T-helper 2 cell (primary cell): ENCODE data around the gene ZFYVE28.

ENCODE experiments used
- DNase-seq, 5 experiments: peaks; one replicate each; pipeline versions ENCODE4 v3.0.0 to v3.0.0-alpha.2; 2012 to 2022

The ZFYVE28 gene

DNA sequence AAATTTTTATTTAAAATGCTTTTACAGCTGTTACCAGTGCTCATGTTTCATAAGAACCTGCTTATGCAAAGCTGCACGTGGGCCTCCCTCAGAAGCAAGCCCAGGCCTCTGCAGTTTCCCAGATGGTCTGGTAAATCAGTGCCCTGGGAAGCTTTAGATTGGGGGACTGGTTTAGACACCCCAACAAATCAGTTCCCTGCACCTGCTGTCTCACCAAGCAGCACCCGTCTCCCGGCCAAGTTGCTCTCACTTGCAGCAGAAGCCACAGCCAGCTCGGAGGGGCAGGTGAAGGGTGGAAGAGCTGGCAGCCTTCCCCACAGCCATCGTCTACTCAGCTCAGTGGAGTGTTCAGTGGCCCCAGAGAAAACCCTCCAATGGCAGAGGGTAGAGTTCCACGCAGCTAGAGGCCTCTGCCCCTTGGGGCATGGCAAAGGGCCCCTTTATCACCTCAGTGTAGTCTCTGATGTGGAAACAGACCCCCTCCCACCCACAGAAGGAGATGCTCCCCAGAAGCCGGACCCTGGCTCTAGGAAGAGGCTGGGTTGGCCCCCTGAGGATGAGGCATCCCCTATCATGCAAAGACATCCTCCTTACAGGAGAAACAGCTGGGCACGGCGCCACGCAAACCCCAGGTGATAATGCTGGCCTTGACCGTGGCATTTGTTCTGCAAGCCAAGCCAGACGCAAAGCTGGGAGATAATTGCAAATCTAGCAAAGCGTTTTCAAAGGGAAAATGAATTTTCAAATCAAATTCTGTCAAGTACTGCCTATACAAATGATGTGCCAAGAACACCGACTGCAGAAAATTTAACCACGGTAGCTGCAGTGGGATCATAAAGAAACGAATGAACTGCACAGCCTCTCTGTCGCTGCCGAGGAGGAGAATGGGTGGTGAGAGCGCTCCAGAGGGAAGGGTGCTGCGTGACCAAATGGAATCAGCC, 51.9 kb downstream of the ZFYVE28 start:
- no peak for DNase-seq

DNA sequence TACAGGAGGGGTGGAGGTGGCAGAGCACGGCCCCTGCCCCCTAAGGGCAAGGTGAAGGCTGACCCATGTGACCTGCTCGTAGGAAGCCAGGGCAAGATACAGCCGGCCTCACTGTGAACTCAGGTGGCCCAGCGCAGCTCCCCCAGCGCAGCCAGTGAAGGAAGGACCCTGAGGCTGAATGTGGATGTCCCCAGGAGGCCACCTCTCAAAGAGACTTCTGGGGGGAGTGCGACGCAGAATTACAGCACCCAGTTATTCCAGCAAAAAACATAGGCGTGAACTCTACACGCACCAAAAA, 52.6 kb downstream of the ZFYVE28 start:
- DNase-seq, result no peak

DNA sequence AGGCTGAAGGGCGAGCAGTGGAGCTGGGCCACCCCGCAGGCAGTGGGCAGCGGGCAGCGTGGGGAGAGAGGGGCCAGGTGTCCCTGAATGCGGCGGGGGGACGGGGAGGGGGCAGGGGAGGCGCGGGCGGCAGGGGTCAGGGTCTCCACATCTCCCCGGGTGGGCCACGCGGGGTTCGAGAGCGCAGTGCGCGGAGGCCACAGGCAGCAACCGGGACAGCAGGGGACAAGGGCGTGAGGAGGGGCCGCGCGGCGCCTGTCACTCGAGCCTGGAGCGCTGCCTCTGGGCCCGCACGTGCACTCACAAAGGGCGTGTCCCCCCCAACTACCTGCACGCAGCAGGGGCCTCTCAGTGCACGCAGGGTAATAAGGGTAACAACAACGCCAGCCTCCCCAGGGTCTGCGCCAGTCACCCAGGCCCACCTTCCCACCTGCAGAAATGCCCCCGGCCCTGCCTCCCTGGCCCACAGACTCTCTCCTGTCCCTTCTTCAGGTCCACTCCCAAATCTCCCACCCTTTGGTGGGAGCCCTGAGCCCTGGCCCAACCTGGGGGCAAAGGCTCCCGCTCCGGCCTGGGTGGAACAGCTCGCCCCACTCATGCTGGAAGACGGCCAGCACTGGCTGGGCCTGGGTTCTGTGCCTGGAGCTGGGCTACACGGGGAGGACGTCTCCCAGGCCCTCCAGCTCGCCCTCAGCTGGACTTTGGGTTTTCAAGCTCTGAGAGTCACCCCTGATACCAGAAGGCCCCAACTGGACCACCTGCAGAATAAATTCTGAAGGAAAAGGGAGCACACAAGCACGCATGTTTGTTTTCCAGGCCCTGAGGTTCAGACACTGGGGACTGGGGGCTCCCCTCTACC, 53.2 kb downstream of the ZFYVE28 start:
- peak in 2 of 5 experiments; percentile 12 to 21 for DNase-seq

DNA sequence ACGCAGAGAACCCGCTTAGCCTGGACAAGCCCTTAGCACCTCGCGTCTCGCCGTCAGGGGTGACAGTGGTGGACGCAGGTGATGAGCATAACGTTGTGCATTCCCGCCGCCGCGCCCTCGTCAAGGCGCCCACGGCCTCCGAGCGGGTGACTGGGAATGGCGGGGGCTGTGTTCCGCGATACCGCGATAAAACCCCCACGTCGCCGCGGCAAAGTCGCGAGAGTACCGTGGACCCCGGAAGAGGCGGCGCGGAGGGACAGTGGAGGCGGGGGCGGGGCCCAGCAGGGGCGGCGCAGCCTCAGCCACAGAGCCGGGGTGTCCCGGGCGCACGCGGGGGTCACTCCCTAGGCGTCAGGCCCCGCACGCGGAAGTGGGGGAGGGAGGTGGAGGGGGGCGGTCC, 53.8 kb downstream of the ZFYVE28 start:
- DNase-seq, result peak; percentile 40 to 79 (median 54)

DNA sequence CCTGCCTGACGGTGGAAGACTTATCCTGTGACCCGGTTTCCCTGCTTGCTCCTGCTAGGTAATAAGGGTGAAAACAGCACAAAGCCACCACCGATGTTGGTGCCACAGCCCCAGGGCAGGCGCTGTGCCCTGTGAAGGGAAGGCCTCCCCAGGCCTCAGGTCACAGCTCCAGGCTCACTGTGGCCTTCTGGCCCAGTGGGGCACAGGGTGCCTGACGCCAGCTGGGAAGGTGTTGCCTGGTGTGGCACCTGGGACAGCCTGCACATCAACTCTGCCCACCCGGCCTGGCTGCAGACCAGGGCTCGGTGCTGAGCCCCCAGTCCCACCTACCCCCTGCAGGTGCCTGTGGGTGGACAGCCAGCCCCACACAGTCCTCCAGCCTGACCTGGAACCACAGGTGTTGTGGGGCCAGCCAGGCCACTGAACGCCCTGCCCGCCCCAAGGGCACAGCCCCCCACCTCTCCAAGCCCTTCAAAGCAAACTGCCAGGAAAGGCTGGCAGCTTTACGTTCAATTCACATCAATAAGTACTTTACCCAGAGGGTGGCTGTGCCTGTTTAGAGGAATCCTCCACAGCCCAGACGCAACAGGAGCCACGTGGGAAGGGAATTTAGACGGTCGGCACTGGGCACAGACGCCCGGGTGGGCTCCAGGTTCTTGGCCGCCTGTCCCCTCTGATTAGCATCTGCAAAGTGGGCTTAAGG, 54.3 kb downstream of the ZFYVE28 start:
- DNase-seq, result no peak

DNA sequence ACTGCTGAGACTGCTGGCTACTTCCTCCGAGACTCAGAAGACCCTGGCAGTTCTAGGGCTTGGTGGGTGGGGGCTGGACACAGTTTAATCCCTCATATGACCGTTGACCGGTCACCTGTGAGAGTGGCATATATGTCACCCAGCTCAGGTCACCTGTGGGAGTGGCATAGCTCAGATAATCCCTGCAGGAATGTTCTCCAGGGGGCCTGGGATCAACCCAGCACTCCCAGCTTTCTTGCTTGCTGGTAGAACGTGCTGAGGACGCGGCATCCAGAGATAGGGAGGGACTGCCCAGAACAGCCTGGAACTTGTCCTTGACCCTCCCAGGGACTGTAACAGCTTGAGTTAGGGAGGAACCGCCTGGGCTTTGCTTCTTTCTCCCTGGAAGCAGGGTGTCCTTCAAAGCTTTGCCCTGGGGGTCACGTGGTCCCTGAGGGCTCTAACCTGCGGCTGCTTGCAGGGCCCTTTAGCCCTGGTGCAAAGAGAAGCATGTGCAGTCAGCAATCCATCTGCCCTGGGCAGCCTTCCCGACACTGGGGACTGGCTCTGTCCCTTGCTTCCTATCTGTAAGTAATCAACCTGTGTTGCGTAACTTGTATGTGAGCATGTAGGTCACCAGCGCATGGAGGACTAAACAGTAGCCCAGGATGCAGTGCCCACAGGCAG, 55.3 kb downstream of the ZFYVE28 start:
- no peak for DNase-seq

DNA sequence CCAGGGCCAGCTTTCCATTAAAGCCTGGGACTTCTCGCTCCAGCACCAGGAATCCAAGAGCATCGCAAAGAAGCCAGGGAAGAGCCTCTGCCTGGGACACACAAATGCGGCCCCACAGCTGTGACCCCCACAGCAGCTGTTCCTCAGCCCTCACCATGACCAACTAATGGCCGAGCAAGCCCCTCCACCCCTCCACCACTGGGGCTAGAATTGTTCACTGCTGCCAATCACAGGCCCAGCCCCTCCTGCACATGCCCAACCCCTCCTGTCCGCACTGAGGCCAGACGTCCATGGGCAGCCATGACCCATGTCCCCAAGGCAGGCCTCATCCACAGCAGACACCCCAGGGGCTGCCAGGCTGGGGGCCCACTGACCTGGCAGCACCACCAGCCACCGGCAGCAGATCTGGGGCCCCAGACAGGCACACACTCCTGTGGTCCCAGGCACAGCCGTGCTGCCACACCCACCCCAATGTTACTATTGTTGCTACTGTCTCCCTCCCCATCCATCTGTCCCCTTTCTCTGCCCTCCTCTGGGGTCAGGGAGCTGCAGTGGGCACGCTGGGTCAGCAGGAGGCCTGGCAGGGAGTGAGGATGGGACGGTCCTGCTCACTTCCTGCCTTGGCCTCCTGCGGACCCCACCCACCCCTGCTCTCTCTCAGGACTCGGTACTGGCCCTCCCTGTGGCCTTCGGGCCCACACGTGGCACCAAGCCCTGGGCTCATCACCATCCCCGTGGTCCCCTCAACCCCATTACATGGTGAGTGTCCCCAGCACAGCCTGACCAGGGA, 56.0 kb downstream of the ZFYVE28 start:
- no peak for DNase-seq

DNA sequence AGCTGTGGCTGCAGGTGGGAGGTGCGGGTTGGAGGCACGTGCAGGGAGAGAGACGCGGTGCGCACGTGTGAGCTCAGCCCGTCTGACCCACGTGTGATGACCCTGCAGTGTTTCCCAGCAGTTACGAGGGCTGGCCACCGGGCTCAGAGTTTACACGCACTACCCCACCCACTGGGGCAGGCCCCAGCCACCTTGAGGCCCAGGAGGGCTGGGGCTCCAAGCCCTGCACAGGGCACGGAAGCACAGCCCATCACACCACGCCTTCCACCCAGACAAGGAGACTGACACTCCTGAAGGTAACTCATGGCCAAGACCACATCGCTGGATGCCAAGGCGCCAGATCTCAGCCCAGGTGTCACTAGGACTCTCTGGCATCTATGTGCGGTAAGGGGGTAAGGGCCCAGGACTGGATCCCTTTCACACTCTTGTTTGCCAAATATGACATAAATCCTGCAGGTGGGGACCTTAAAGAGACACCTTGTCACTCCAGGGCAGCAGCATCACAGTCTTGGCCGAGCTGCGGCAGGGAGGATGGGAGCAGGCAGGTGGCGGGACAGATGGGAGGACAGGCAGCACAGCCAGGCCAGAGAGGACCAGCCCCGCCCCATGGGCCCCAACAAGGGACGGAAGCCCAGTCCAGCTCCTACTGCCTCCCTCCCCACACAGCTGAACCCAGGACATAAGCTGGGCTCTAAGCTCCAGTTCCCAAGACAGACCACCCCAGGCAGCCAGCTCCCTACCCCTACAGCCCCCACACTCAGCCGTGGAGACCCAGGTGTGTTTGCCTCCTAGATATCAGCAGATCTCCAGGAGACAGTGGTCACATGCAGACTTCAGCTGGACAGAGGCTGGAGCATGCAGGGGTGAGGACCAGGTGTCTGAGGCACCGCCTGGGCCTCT, 56.8 kb downstream of the ZFYVE28 start:
- no peak for DNase-seq

DNA sequence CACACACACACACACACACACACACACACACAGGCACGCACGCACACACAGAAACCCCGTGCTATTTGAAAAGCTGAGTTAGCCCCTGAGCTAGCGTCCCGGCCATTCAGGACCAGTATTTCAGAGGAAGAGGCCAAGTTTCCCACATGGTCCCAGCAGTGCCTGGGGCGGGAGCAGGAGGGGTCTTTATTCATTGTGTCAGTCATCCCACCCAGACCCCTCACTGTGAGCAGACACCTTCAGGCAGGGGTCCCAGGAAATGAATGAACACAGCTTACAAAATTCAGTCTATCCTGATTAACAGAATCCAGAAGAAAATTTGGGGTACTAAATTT, 58.1 kb downstream of the ZFYVE28 start:
- no peak for DNase-seq

DNA sequence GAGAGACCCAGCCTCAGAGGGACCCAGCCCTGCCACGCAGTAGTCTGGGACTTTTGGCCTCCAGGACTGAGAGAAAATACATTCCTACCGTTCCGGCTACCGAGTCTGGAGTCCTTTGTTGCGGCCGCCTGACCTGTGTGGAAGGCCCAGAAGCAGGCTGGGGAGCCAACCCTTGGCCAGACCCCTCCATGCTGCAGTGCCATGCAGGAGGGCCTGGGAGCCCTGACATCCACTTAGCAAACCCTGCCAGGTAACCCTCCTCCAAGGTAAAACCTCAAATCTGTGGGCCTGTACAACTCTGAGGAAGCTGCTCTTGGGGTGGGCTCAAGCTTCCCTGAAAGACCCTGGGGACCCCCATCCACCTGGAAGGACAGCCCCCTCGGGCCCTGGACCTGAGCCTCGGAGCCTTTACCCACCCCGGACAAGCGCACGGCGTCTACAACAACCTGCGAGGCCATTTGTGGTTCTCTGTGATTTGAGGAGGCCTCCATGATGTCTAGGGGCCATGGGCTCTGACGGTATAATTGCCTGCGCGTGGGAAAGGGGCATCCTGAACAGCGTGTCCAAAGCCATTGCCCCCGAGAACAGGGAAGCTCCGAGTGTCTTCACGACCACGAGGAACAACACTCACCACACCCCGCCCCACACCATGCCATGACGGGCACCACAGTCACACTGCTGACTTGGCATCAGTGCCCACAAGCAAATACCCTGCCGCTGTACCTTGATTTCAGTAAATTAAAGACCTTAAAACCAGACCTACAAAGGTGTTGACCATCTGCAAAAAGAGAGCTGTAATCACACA, 58.7 kb downstream of the ZFYVE28 start:
- DNase-seq, result no peak

DNA sequence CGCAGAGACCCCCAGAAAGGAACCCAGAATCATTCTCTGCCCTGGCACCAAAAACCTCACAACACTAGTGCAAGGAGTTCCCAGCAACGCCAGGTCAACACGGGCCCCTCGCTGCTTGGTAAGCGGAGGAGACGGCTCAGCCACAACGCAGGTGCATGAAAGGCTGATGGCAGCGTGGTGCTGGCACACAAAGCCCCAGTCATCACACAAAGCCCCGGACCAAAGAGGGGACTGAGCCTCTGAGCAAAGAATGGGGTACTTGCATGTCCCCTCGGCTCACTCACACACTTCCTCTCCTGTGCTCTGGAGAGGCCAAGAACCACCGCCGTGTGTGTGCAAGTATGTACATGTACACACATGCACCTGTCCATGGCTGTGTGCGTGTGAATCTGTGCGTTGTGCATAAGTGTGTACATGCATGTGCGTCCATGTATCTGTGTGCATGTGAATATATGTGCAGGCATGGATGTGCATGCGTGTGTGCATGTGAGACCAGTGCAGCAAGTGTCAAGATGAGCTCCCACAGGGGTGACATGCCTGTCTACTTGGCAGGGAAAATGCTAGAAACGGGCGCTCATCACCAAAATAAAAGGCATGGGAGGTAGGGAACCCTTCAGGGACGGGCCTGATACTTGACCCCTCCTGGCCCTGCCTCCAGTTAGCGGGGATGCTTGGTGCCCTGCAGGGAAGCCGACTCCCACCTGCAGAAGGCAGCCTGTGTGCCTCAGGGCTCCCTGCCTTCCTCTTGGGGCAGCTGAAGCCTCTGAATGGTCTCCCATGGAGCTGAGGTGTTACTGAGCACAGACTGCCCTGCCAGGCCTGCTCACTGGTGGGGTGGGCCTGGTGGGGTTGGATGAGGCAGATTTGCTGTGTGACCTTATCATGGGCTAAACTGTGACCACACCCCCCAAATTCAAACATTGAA, 60.4 kb downstream of the ZFYVE28 start:
- DNase-seq, result no peak

DNA sequence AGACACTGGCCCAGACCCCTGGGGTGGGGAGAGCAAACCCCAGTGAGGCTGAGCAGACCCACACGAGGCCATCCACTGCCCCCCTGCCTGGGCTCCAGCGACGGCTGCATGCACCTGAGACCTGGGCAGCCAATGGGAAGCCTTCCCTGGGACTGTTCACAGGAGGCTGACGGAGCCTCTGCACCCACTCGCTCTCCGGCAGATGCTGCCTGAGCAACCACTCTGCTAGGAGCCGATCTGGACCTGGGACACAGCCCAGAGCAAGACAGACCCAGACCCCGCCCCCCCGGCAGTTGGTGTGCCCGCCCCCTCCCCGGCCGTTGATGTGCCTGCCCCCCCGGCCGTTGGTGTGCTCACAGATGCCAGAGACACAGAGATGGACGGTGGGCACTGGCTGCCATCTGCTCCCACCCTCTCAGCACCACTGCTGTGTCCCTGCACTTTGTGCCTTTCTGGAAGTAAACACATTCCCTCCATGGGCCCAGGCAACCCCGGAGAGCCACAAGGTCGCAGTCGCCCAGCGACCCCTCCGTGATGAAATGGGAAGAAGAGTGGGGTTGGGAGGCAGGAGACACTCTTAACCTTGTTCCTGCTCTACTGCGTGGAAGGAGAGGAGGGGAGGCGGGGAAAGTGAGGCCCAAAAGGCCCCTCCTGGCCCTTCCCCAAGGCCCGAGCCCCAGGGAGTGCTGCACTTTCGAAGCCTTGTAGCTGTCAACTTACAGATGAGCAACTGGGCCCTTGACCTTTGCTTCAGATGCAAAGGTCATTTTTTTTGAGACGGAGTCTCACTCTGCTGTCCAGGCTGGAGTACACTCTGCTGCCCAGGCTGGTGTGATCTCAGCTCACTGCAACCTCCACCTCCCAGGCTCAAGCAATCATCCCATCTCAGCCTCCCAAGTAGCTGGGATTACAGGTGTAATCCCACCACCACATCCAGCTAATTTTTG, 62.0 kb downstream of the ZFYVE28 start:
- DNase-seq, result no peak

DNA sequence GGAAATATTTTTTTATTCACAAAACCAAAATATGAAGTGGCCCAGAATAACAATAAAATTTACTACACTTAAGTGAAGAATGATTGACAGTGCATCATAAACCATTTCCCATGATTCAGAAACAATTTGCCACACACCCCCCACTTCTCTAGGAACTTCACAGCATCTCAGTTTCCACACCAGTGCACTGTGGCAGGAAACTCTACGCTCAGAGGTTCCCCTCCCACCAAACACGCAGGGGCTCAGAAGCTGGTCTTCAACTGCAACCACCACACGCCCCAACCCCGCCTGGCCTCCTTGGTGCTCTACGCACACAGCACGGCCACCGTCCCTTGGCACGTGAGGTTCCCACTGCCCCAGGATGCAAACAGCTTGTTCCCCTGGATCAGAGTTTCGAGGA, 63.7 kb downstream of the ZFYVE28 start:
- DNase-seq, result no peak

DNA sequence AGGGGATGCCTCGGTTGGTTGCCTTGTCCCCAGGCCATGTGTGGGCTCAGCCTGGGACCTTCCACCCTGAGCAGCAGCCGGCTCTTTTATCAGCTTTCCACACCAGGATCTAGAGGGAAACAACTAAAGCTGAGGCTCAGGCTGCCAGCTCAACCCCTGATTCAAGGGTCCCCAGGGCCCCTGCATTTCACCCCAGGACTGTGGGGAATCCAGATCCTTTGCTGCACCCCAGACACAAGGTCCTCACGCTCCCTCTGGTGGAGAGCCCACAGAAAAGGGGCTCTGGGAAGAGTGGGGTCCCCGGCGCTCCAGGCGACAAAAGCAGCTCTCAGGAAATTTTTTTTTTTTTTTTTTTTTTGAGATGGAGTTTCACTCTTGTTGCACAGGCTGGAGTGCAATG, 64.3 kb downstream of the ZFYVE28 start:
- DNase-seq, result no peak

DNA sequence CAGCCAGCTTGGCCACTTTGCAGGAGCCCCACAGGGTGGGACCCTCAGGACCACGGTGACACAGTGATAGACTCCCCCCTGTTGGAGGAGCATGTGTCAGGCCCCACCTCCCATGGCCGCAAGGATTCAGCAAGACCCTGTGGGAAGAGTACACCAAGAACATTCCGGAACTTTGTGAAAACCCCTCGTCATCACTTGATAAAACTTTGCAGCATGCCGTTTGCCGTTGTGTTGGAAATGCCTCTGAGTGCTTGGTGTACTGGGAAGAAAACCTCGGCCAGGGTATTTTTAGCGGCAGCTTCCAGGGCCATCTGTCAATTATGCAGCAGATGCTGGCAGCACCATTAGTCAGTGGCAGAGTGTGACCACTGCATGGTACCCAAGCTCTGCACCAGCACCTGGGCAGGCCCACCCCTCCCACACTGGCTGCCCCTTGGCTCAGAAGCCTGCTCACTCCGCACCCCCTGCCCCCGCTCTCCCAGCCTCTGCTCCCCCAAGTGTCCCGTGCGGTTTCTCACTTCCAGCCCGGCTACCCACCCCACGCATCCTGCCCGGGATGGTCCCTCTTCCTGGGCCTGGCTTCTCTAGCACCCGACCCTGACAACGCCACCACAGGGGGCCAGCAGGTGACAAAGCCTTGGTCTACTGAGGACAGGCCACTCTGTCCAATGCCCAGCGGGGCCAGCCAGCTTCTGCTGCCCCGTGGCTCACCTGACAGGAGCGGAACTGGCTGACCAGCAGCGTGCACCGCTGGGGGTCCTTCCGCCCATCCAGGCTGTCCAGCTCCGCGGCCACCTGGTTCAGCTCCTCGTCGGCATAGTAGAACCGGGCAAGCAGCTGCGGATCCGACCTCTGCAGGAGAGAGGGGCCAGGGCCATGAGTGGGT, 65.0 kb downstream of the ZFYVE28 start:
- DNase-seq, result no peak

DNA sequence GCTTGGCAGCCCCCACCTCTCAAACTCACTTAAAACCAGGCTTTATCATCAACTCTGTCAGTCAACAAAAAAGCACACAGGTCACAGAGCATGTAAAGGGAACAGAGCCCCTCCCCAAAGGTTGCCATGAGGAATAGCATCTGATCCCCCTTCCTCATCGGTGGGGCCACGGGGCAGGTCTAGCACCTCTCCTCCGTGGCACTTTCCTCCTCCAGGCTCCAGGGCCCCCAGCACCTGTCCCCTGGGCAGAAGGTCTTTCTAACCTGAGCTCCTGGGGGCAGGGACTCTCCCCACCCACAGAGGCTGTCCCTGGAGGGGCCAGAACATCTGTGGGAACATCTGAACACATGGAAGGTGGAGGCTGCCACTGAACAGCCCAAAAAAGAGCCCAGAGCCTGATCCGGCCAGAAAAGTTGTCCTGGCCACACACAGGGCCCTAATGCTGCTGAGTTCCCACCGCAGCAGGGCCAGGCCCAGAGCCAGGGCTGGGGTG, 65.7 kb downstream of the ZFYVE28 start:
- DNase-seq, result no peak
